MCF 10A (cell line): ENCODE measurements around the gene PRR9. TPM values are rescaled to one million over a fixed set of nuclear protein-coding genes. Genes with fewer than 3 reads are reported as not detected.

ENCODE experiments used
- BruUV-seq: library from RNA; stranded (reverse); fragments of 400-500 nt; replicated peaks from 2 replicates; lab custom pipeline; 2021; lab: Mats Ljungman, UMichigan
- CTCF ChIA-PET: fragments of 300-600 bp; sonication (Branson Sonifier 250); formaldehyde crosslinking; extraction: SDS; loops from one replicate; lab custom pipeline; 2021; ENCODE audit warnings: antibody characterized with exemption, inconsistent platforms; lab: Yijun Ruan, JAX
- POLR2A ChIA-PET: fragments of 300-600, 350-650 bp; sonication (Branson Sonifier 250); formaldehyde crosslinking; extraction: SDS; loops from one replicate; lab custom pipeline; 2020; ENCODE audit warnings: antibody characterized with exemption, inconsistent platforms; lab: Yijun Ruan, JAX
- DNase-seq: peaks from one replicate; pipeline ENCODE4 v3.0.0-alpha.2; 2018; ENCODE audit not compliant: unreplicated experiment
- H3K27ac Mint-ChIP-seq: one replicate; pipeline ENCODE4 v1.8.0; 2022; ENCODE audit warnings: mild to moderate bottlenecking, low read depth, mixed read lengths; ENCODE audit not compliant: unreplicated experiment
- H3K27me3 Mint-ChIP-seq: one replicate; pipeline ENCODE4 v1.8.0; 2022; ENCODE audit warnings: mixed read lengths; ENCODE audit not compliant: insufficient read depth, unreplicated experiment
- H3K36me3 Mint-ChIP-seq: one replicate; pipeline ENCODE4 v1.8.0; 2022; ENCODE audit warnings: mild to moderate bottlenecking, moderate library complexity, mixed read lengths; ENCODE audit not compliant: insufficient read depth, unreplicated experiment
- H3K4me1 Mint-ChIP-seq: one replicate; pipeline ENCODE4 v1.8.0; 2022; ENCODE audit warnings: mixed read lengths; ENCODE audit not compliant: insufficient read depth, unreplicated experiment
- H3K4me3 Mint-ChIP-seq: one replicate; pipeline ENCODE4 v1.8.0; 2022; ENCODE audit warnings: mild to moderate bottlenecking, moderate library complexity, mixed read lengths; ENCODE audit not compliant: unreplicated experiment
- H3K9me3 Mint-ChIP-seq: one replicate; pipeline ENCODE4 v1.8.0; 2022; ENCODE audit warnings: mixed read lengths; ENCODE audit not compliant: unreplicated experiment
- intact Hi-C: fragments of 100-400 bp; cut with micrococcal nuclease; formaldehyde crosslinking; loops from 2 replicates; pipeline ENCODE4 v1.14.1; 2022
- total RNA-seq: library from RNA; stranded (reverse); gene quantifications from 2 replicates; pipeline ENCODE4 v1.2.3, GENCODE V29; 2022
- TF ChIP-seq, protein P1 (sequence below): fragments of 200-600 bp; IDR thresholded peaks from one replicate; pipeline ENCODE4 v1.8.0; 2022; ENCODE audit warnings: antibody characterized with exemption, mild to moderate bottlenecking; ENCODE audit not compliant: unreplicated experiment

PRR9 gene
- total RNA-seq, 1 experiment from 2014 or later = not detected

DNA sequence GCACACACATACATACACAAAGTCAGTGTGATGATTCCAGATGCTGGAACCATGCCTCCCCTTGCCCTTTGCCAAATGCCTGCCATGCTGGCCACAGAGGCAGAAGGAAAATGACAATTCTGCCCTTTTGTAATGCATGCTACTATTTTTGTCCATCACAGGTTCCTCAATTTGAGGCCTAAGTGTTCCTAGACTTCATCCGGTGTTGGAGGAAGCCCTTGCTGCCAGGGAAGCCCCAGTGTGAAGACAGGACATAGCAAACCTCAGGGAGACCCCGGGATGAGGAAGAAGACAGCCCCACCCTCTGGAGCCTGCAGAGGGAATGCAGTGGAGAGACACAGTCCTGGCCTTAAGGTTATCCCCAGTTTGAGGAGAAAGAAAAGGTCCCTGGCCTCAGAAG lies 14.4 kb downstream of the PRR9 start:
- CTCF ChIA-PET = no interaction called here
- H3K27ac Mint-ChIP-seq = no peak overlapping the region

DNA sequence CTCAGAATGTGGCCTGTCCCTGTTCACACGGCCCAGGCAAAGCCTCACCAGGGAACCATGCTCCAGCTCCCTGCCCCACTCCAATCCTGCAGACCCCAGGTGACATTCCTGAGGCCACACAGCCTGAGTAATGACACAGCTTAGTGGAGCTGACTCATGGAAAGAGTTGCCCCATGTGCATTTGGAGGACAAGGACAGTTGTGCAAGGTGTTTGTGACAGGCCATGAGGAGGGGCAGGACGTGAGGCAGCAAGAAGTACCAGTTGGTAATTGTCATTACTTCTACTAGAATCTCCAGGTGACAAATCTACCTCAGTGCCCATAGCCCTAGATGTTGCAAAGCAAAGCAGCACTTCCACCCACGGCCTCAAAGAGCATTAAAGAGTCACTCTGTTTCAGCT lies 15.2 kb downstream of the PRR9 start:
- H3K4me3 Mint-ChIP-seq = no peak overlapping the region
- H3K36me3 Mint-ChIP-seq = no peaks in the 10 kb centered on the region
- ChIA-PET CTCF (interaction anchor here (0.6 to 3.4 kb wide), 4 partner anchors 10 to 578 kb away, joined by 3 to 47 read pairs (median 6); no protein-coding TSS in a partner anchor), POLR2A (interaction anchor here (1.1 kb wide), 1 partner anchor 30 kb away, joined by 3 read pairs; no protein-coding TSS in a partner anchor)
- TF ChIP-seq, protein P1, sequence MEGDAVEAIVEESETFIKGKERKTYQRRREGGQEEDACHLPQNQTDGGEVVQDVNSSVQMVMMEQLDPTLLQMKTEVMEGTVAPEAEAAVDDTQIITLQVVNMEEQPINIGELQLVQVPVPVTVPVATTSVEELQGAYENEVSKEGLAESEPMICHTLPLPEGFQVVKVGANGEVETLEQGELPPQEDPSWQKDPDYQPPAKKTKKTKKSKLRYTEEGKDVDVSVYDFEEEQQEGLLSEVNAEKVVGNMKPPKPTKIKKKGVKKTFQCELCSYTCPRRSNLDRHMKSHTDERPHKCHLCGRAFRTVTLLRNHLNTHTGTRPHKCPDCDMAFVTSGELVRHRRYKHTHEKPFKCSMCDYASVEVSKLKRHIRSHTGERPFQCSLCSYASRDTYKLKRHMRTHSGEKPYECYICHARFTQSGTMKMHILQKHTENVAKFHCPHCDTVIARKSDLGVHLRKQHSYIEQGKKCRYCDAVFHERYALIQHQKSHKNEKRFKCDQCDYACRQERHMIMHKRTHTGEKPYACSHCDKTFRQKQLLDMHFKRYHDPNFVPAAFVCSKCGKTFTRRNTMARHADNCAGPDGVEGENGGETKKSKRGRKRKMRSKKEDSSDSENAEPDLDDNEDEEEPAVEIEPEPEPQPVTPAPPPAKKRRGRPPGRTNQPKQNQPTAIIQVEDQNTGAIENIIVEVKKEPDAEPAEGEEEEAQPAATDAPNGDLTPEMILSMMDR = no peak
- intact Hi-C loops = no loop called here
- no peak for DNase-seq
- H3K27me3 Mint-ChIP-seq = peaks cover 26% of the 10 kb centered on the region
- BruUV-seq = no TSS peak
- no peaks in the 10 kb centered on the region for H3K9me3 Mint-ChIP-seq
- no peak overlapping the region for H3K27ac Mint-ChIP-seq
- peaks cover 8% of the 10 kb centered on the region for H3K4me1 Mint-ChIP-seq

More for the DNA sequence above, 14.4 kb downstream of the PRR9 start:
- BruUV-seq = no TSS peak
- intact Hi-C loops = no loop called here
- TF ChIP-seq, protein P1 = no peak
- no peaks in the 10 kb centered on the region for H3K36me3 Mint-ChIP-seq
- H3K27me3 Mint-ChIP-seq = peaks cover 18% of the 10 kb centered on the region
- H3K9me3 Mint-ChIP-seq = no peaks in the 10 kb centered on the region
- no peak for DNase-seq
- no peak overlapping the region for H3K4me3 Mint-ChIP-seq
- POLR2A ChIA-PET = no interaction called here
- peaks cover 8% of the 10 kb centered on the region for H3K4me1 Mint-ChIP-seq

DNA sequence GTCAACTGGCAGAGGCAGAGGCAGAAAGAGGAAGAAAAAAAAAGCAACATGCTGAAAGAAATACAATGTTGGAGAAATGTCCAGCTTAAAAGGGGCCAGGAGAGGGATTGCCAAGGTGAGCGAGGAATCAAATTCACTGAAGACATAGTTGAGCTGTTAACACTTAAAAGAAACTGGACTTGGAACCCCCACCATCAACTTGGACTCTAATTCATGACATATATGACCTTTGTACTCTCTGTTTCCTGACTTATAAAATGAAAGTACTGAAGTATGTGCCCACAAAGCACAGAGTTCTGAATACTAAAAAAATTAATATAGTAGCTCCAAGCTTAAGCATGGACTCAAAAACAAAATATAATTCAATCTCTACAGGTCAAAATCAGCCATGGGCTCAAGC lies 16.1 kb downstream of the PRR9 start:
- Mint-ChIP-seq H3K9me3 (no peaks in the 10 kb centered on the region), H3K27me3 (peaks cover 35% of the 10 kb centered on the region), H3K36me3 (no peaks in the 10 kb centered on the region), H3K27ac (no peak overlapping the region), H3K4me3 (no peak overlapping the region), H3K4me1 (peaks cover 8% of the 10 kb centered on the region)
- no peak for DNase-seq
- intact Hi-C loops = no loop called here
- CTCF ChIA-PET = interaction anchor here (0.8 to 3.4 kb wide), 9 partner anchors 11 to 362 kb away, joined by 3 to 47 read pairs (median 5); no protein-coding TSS in a partner anchor
- no TSS peak for BruUV-seq
- POLR2A ChIA-PET = interaction anchor here (0.6 to 1.1 kb wide), 5 partner anchors 21 to 358 kb away, joined by 3 to 4 read pairs (median 3); no protein-coding TSS in a partner anchor
- TF ChIP-seq, protein P1 = no peak

DNA sequence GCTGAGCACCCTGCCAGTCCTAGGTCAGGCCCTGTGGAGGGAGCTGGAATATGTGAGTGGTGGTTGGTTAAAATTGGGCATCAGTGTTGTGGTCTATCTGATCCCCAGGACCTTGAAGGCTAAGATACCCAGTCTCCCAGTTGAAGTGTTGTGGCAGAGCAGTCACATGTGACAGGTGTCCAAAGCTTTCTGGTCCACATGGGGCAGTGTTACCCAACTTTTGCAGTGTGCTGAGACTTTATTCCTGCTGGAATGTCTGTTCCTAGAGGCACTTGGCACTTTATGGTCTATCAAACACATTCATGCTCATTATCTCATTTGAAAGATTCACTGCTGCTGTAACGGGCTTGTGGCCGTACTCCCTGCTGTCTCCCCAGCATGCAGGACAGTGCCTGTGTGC lies 21.1 kb downstream of the PRR9 start:
- ChIA-PET CTCF (interaction anchor here (1.2 to 1.9 kb wide), 4 partner anchors 9 to 368 kb away, joined by 3 to 10 read pairs (median 4); no protein-coding TSS in a partner anchor), POLR2A (no interaction called here)
- no TSS peak for BruUV-seq
- Mint-ChIP-seq H3K27ac (no peak overlapping the region), H3K4me1 (no peaks in the 10 kb centered on the region), H3K36me3 (no peaks in the 10 kb centered on the region), H3K4me3 (no peak overlapping the region), H3K27me3 (peaks cover 62% of the 10 kb centered on the region), H3K9me3 (no peaks in the 10 kb centered on the region)
- DNase-seq = peak; percentile 47
- TF ChIP-seq, protein P1 = peak; percentile 25
- intact Hi-C loops = loop anchor here (5.0 kb wide), 1 partner anchor 39 kb away; no protein-coding TSS in a partner anchor
